GM19438 (cell line): Measurements from ENCODE around the gene CCDC175.

ENCODE experiments used
- ATAC-seq: cut with Tn5 transposase; IDR thresholded peaks from one replicate; pipeline ENCODE4 v1.9.1; 2021; ENCODE audit warnings: low read depth; ENCODE audit not compliant: unreplicated experiment

The CCDC175 gene

GRCh38 chr14:59483363-59483762 is 93.2 kb downstream of the CCDC175 start:
- no peak for ATAC-seq

DNA sequence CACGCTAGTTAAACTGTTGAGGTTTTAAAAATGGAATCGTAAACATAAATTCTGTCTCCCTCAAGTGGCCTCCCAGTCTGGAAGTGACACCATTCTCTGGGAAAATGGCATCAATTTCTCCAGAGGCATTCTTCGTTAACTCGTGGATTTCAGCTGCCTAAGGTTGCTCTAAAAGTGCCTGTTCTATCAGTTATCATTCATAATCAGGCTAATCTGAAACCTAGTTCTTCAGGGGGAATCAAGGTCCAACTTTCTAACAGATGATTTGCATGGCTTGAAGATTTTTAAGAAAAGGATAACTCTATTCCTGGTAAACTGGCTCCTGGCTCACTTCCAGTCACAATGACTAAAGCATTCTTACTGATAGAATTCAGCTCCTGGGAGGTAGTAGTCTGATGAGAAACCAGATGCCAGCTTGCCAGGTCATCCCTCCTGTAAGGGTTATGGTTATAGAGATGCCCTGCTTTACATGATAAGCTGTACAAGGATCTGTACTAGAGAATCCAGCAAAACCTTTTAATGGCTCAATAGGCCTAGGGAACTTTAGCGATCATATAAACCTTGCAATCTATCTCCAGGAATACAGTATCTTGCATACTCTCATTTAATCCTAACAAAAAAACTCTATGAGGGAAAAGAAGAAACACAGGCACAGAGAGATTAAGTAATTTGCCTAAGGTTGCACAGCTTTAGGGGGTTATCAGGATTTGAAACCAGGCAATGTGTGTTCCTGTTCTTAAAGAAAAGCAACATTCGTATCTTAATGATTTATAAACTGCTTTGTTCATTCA is 93.9 kb downstream of the CCDC175 start:
- ATAC-seq: no peak

- no peak for ATAC-seq
Observed at GRCh38 chr14:59481871-59482540, 94.6 kb downstream of the CCDC175 start.

DNA sequence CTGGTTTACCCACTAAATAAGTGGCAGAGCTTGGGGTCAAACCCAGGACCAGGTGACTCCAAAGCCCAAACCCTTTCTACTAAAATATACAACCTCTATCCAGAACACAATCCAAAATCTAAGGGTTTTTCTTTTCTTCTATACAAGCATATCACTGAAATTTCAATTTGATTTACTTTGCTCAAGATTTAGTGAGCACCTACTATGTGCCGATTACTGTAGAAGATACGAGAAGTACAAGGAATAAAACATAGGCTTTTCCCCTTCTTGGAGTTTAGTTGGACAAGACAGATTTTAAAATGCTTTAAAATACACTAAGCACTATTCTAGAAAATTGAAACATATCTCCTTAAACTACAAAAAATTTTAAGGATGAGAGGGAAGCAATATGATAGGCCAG is 95.2 kb downstream of the CCDC175 start:
- no peak for ATAC-seq

DNA sequence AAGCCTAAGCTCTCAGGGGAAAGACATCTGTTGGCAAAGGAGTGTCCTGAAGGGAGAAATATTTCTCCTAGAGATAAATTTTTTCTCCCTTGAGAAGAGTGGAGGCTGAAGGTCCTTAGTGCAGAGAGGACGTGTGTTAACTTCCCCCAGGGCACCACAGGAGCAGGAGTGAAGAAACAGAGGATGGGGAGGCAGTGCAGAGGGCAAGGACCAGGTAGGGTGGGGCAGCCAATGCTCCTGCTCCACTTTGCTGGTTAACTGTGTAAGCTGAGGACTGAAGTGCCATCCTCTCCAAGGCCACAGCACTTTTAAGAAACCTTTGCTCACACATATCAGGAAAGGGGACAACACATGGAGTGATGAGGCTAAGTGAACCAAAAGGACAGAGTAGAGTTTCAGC is 96.4 kb downstream of the CCDC175 start:
- no peak for ATAC-seq

DNA sequence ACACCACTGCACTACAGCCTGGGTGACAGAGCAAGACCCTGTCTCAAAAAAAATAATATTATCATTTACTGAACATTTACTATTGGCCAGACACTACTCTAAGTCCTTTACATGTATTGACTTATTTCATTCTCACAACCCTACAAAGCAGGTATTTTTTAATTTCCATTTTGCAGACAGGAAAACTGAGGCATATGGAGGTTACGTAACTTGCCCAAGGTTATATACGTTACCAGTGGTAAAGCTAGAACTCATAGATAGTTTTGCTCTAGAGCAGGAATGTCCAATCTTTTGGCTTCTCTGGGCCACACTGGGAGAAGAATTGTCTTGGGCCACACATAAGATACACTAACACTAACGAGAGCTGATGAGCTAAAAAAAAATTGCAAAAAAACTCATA is 98.1 kb downstream of the CCDC175 start:
- no peak for ATAC-seq

DNA sequence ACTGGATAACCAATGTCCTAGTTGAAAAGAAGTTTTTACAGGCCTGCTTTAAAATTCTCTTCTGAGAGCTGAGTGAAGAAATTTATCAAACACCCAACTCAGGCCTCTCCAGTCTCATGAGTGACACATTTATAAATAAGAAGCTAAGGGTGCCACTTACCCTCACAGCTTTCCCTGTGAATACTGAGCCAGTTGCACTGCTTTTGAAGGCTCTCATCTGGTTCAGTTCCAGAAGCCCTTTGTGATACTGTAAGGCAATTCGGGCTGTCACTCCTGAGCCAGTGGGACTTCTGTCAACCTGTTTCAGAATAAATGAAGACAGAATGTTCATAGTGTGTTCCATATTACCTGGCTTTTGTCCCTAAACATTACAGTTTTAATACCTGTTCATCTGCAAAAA is 100.9 kb downstream of the CCDC175 start:
- ATAC-seq: no peak

DNA sequence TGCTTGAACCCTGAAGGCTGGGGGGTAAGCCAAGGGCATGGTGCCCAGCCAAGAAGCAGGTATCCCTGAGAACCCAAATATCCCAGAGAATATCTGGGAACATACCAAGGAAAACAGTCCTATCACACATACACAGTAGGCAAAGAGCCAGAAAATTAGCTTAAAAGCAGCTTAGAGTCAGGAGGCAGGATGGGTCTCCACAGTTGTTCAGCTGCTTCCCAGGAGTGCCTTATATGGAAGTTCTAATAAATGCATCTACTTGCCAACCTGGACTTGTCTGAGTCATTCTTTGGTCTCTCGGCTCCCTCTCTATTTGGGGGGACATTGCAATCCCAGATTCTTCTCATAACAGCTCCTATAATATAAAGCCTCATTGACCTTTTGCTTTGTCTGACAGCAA is 102.4 kb downstream of the CCDC175 start:
- no peak for ATAC-seq

DNA sequence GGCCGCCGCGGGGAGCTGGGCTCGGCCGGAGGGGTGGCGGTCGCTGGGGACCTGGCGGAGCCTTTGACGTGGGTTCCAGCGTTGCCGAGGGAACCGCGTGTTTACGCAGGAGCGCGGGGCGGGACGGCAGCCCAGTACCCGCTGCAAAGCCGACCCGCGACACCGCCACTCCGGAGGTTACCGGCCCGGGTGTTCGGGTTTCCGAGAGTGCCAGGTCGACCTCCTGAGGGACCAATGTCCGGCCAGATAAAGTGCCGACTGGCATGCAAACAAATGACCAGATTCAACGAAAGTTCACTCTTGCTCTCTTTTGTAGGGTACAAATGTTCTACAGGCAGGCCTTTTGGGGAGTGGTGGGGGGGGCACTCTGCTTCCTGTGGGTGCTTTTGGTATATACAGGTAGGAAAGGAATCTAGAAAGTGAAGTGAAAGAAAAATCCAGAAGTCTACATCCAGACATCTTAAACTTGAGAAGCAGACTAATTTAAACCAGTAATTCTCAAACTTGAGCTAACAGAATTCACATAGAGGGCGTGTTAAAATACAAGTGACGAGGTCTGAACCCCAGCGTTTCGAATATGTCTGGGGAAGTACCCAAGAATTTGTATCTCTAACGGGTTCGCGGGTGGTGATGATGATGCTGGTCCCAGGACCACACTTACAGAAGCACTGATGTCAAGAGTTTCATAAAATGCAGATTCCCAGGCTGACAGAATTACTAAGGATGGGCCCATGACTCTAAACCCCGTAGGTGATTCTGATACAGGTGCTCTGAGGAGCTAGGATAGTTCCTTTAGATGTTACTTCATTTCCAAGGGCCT is 111.1 kb downstream of the CCDC175 start, which contains the start of gene GPR135:
Gene GPR135 (minus strand): TSS at position 65 of the 820 bp plus-strand sequence. CDS start 154 bp downstream, outside the sequence.
- ATAC-seq: peak; percentile 13

GRCh38 chr14:59464486-59465315 is 111.9 kb downstream of the CCDC175 start:
- peak; percentile 63 for ATAC-seq

- no peak for ATAC-seq
Observed at GRCh38 chr14:59463787-59464485, 112.7 kb downstream of the CCDC175 start.

DNA sequence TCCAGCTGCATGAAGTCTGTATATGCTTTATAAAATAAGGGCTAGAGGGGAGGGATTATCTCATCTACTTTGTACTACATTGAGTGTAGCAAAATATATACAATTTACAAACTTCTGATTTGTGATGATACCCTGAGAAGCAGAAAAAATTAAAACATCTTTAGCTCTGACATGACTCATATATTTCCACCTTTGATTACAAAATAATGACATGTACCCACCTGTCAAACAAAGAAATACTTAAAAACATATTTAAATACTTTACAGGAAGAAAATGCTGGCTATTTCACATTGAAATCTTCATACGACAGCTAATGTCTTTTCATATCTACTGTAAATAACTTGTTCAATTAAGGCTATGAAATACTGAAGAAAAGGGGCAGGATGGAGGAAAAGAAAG is 114.7 kb downstream of the CCDC175 start:
- ATAC-seq: no peak

- ATAC-seq: no peak
Observed at GRCh38 chr14:59460378-59460777, 116.2 kb downstream of the CCDC175 start.

- ATAC-seq: no peak
Observed at GRCh38 chr14:59458486-59458885, 118.1 kb downstream of the CCDC175 start.

DNA sequence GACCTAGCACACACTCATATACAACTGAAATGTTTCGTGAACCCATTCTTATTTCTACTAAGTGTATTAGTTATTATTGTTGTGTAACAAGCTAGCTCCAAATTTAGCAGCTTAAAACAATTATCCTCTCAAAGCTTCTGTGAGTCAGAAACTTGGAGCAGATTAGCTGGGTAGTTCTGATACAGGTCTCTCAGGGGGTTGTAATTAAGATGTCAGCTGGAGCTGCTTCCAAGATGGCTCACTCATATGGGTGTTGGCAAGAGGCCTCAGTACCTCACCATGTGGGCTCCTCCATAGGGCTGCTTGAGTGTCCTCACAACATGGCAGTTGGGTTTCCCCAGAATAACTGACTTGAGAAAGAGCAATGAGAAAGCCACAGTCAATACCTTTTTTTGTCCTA is 121.2 kb downstream of the CCDC175 start:
- no peak for ATAC-seq
